Esophagus muscularis mucosa (tissue), 4 donors: ENCODE measurements around the gene ADGRB3.

Experiments
- EP300 ChIP-seq: sonication (generic); formaldehyde crosslinking; IDR thresholded peaks from one replicate; pipeline ENCODE4 v1.6.1; 2017; ENCODE audit warnings: antibody characterized with exemption
- POLR2A ChIP-seq: fragments of 450-650 bp; IDR thresholded peaks from one replicate; pipeline ENCODE4 v1.6.1; 2017; ENCODE audit warnings: antibody characterized with exemption, moderate library complexity, mild to moderate bottlenecking, low read depth
- POLR2AphosphoS5 ChIP-seq, 2 donors: sonication (generic); formaldehyde crosslinking; IDR thresholded peaks; one replicate each; pipeline ENCODE4 v1.6.1; 2017; ENCODE audit warnings: antibody characterized with exemption in 2 of 2
- TF ChIP-seq, protein P1 (sequence below), 3 experiments: fragments of 200-600 bp in 2 of 3; fragments of 450-650 bp in 1 of 3; sonication (generic) in 2 of 3; IDR thresholded peaks; one replicate each; pipeline ENCODE4 v1.5.1; 2017 to 2019; ENCODE audit warnings: antibody characterized with exemption in 3 of 3, mild to moderate bottlenecking in 2 of 3, moderate library complexity in 1 of 3

DNA sequence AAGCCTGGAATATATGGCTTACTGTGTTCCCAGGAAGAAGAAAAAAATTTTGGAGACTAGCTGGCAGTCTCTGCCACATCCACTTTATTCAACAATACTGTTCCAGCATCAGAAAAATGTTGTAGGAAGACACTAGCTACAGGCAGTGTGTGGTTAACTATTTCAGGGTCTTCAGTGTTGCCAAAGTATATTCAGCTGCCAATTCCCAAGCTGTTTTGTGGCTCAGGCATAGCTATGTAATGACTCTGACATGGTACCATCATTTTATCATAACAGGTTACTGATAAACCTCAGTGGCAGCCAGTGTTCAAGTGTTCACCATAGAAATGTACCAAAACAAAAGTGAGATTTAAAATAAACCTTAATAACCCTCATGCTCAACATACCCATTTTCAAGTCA is 503.1 kb downstream of the ADGRB3 start:
- TF ChIP-seq POLR2A (no peak), POLR2AphosphoS5 (IDR thresholded peaks at IDR 0.05) (no peak), EP300 (no peak)
- TF ChIP-seq, protein P1, sequence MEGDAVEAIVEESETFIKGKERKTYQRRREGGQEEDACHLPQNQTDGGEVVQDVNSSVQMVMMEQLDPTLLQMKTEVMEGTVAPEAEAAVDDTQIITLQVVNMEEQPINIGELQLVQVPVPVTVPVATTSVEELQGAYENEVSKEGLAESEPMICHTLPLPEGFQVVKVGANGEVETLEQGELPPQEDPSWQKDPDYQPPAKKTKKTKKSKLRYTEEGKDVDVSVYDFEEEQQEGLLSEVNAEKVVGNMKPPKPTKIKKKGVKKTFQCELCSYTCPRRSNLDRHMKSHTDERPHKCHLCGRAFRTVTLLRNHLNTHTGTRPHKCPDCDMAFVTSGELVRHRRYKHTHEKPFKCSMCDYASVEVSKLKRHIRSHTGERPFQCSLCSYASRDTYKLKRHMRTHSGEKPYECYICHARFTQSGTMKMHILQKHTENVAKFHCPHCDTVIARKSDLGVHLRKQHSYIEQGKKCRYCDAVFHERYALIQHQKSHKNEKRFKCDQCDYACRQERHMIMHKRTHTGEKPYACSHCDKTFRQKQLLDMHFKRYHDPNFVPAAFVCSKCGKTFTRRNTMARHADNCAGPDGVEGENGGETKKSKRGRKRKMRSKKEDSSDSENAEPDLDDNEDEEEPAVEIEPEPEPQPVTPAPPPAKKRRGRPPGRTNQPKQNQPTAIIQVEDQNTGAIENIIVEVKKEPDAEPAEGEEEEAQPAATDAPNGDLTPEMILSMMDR (IDR thresholded peaks at IDR 0.05): no peak
